Stimulated activated CD8-positive, alpha-beta memory T cell treated with anti-CD3 and anti-CD28 coated beads, Interleukin-15, amount 100 ng/mL, for 1 hour (primary cell): ENCODE results near the gene NID1.

Experiments used
- DNase-seq: peaks from one replicate; pipeline ENCODE4 v3.0.0-alpha.2; 2020; ENCODE audit warnings: low read depth

NID1 gene

DNA sequence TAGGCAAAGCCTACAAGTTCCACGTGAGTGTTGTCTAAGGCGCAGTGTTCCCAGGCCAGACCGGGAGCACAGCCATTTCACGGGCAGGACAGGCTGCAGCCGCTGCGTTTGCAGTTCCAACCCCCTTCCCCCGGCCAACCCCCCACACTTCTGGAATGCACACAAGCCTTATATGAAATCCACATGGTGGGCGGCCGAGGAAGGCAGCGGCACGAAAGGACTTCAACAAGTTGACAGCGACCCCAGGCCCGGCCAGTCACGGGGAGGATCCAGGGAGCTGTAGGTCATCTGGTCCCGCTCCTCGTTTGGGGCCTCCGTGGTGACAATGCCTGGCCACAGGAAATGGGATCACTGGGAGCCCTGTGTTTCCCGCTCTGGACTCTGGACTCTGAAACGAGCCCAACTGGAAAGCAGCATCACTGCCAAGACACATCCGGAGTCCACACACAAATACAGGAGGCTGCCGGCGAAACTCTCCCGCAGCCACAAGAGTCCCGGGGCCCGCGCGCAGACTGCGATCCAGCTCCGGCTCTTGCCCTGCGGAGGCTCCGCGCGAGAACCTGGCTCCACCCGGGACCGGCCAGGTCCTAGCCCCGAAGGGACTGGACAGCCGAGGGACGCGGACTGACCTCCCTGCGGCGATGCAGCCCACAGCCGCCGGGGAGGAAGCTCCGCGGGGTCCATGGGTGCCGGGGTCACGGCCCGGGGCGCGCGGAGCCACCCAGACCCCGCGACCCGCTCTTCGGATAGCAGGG is 794 bp downstream of the NID1 start:
- DNase-seq, result no peak

DNA sequence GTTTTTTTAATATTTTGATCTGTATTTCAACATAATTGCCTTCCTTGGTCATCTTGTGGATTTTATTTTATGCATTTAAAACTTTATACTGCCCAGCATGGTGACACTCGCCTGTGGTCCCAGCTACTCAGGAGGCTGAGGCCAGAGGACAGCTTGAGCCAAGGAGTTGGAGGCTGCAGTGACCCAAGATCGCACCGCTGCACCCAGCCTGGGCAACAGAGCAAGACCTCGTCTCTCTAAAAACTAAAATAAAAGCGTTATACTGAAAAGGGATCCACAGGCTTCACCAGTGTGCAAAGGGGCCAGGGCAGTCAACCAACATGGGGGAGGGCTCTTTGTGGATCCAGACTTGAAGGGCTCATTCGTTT is 1.4 kb downstream of the NID1 start:
- no peak for DNase-seq

DNA sequence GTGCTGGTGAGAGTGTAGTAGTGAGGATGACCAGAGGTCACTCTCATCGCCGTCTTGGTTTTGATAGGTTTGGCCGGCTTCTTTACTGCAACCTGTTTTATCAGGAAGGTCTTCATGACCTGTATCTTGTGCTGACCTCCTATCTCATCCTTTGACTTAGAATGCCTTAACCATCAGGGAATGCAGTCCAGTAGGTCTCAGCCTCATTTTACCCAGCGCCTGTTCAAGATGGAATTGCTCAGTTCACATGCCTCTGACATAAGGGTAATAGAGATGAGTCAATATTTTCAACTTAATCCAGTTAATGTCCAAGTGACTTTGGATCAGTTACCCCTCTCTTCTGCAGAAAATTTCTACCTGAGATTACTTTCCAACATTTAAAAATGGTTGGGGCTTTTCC is 4.6 kb downstream of the NID1 start:
- no peak for DNase-seq

DNA sequence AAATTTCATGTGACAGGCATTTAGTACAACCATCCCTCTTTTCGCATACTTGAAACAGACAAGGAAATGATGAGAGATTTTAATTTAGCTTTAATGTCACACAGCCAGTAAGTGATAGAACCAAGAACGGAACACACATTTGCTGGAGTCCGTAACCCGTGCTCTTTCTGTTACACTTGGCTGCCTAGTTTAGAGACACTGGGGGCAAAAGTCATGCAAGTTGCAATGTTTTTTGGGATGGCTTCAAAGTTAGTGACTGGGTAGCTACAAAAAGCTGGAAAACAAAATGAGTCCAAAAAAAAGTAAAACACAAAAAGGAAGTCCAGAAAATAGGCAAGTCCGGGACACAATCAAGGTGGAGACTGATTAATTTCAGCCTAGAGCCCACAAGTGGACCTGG is 5.9 kb downstream of the NID1 start:
- DNase-seq, result no peak

- no peak for DNase-seq
These were observed 6.6 kb downstream of the NID1 start for GRCh38 chr1:236058141-236058934.

- DNase-seq, result no peak
These were observed 7.3 kb downstream of the NID1 start for GRCh38 chr1:236057546-236057945.

- no peak for DNase-seq
These were observed 12.5 kb downstream of the NID1 start for GRCh38 chr1:236052232-236052993.

GRCh38 chr1:236051242-236051791 is 13.6 kb downstream of the NID1 start:
- DNase-seq, result no peak

DNA sequence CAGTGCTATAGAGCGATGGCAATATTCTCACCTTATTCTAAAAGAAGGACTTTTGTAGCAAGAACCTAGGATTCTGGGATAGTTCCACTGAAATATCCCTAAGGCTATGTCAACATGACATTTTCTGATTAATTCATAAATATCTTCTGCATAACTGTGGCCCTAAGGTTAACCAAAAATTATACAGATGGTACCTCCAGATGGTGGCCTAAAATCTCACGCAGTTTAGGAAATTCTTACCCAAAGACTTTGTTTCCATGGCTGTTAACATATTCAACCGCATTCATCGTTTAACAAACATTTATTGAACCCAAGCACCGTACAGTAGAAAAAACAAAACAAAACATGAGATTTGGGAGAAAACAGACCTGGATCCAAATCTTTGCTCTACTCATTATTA is 19.1 kb downstream of the NID1 start:
- no peak for DNase-seq

DNA sequence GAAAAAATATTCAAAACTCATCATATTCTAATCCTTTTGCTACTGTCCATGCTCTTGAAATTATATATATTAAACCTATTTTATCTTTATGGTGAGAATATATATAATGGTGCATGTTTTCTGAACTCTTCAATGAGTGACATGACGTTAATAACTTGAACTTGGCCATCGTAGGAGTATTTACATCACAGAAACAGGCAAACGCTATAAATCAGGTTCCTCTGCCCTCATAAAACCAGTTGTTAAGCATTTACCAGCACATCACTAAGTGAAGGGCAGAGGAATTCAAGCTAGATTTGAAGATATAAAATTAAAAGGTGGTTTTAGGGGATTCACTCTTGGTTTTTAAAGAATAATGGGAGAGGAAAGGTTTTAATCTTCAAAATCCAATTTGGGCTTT is 20.5 kb downstream of the NID1 start:
- DNase-seq, result no peak

- DNase-seq, result no peak
These were observed 23.0 kb downstream of the NID1 start for GRCh38 chr1:236041631-236042618.

- DNase-seq, result no peak
These were observed 24.9 kb downstream of the NID1 start for GRCh38 chr1:236039740-236040685.

- DNase-seq, result no peak
These were observed 26.9 kb downstream of the NID1 start for GRCh38 chr1:236038034-236038433.

DNA sequence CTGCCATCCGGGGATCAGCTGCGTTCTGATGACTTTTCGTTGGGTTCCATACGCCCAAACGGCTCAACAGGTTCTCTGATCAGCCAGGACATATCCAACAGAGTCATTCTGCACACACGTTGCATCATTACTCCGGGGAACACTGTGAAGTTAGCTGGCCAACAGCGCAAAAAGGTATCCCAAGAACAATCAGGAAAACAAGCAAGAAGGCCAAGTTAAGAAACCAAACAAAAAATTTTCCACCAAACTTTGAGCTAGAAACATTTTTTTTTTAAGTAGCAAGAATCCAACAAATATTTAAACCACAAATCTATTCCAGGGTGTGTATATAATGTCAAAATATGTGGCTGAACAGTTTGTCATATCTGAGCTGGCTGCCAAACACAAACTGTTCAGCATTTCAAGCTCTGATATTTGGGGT is 29.2 kb downstream of the NID1 start:
- no peak for DNase-seq

DNA sequence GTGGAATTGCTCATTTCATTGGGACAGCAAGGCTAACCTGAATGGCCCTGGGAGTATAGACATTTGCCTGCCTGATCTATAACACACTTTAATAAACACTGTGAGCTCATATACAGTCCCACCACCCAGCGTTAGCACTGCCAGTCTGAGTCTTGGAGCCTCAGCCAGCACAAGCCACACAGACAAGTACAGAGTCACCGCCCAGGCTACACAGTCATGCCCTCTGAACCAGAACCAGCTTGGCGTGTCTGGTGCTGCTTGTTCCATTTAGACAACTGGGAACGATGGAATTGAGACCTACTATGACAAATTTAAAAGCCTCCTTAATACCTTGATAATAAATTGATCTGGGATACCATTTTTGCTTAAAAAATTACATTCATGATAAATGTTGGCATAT is 31.6 kb downstream of the NID1 start:
- no peak for DNase-seq

DNA sequence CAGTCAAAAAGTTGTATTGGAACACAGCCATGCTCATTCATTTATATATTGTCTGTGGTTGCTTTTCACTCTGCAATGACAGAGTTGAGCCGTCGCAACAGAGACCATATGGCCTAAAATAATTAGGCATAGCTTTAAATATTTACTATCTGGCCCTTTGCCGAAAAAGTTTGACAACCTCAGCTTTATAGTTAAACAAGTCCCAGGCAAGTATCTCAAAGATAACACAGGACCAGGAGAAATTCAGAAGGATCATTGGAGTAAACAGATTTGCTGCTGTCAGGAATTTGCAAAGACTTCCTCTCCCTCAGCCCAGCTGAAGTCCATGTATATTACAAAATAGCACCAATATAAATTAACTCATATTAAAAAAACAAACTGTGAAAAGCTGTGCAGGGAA is 34.4 kb downstream of the NID1 start:
- DNase-seq, result no peak

- no peak for DNase-seq
These were observed 35.4 kb downstream of the NID1 start for GRCh38 chr1:236029428-236029940.

GRCh38 chr1:236027104-236027503 is 37.8 kb downstream of the NID1 start:
- no peak for DNase-seq

GRCh38 chr1:236025836-236026235 is 39.1 kb downstream of the NID1 start:
- no peak for DNase-seq

- no peak for DNase-seq
These were observed 40.2 kb downstream of the NID1 start for GRCh38 chr1:236024641-236025040.
